ENCODE measurements around the gene GALT.

Gene GALT

DNA sequence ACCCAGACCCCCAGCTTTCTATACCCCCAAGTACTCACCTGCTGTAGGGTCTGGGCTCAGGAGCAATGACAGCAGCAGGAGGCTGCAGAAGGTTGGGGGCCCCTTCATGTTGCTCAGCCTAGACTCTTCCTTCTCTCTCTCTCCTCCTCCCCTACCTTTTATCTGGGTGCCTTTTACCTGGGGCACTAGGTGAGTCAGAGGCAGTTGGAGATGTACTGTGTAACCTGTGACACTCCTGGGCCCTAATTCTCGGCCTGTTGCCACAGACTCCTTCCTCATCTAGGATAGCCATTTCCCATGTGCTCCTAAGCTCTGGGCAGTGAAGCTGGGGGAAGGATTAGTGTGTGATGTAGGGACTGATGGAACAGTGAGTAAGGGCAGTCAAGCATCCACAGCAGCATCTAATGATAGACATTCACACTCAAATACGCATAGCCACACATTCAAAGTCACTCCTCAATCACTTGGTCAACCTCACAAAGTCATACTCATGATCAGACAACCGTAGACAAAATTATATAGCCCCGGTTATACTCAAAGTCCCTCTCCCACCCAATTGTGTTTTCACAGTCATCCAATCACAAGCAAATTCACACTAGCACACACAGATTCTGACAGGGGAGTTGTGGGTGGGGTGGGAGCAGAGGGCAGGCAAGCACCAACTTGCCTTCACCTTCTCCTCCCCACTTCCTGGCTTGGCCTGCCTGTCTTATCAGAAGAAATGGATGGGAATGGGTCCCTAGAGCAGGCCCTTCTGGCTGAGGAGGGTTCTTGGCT is 16.2 kb downstream of the GALT start, which contains the start of gene CCL27:
Gene CCL27, minus strand, starts transcription at position 132 of the 777 bp plus-strand sequence. Its CDS starts 24 bp downstream, at position 108.
- no peak for TF ChIP-seq SIN3A (IDR thresholded peaks at IDR 0.05; ENCODE audit: borderline replicate concordance, insufficient read depth, low read length)
- TF ChIP-seq TAF1 (IDR thresholded peaks at IDR 0.05; ENCODE audit: borderline replicate concordance, insufficient read depth, low read length), result no peak
- TF ChIP-seq, protein P1, sequence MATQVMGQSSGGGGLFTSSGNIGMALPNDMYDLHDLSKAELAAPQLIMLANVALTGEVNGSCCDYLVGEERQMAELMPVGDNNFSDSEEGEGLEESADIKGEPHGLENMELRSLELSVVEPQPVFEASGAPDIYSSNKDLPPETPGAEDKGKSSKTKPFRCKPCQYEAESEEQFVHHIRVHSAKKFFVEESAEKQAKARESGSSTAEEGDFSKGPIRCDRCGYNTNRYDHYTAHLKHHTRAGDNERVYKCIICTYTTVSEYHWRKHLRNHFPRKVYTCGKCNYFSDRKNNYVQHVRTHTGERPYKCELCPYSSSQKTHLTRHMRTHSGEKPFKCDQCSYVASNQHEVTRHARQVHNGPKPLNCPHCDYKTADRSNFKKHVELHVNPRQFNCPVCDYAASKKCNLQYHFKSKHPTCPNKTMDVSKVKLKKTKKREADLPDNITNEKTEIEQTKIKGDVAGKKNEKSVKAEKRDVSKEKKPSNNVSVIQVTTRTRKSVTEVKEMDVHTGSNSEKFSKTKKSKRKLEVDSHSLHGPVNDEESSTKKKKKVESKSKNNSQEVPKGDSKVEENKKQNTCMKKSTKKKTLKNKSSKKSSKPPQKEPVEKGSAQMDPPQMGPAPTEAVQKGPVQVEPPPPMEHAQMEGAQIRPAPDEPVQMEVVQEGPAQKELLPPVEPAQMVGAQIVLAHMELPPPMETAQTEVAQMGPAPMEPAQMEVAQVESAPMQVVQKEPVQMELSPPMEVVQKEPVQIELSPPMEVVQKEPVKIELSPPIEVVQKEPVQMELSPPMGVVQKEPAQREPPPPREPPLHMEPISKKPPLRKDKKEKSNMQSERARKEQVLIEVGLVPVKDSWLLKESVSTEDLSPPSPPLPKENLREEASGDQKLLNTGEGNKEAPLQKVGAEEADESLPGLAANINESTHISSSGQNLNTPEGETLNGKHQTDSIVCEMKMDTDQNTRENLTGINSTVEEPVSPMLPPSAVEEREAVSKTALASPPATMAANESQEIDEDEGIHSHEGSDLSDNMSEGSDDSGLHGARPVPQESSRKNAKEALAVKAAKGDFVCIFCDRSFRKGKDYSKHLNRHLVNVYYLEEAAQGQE (IDR thresholded peaks at IDR 0.05; ENCODE audit: insufficient read depth in 1 of 2, low read depth in 2 of 2, low read length in 2 of 2), result no peak
- no peak for TF ChIP-seq POLR2AphosphoS5 (IDR thresholded peaks at IDR 0.05; ENCODE audit: low read depth, low read length)
- no peak for TF ChIP-seq FOXP2 (optimal IDR thresholded peaks at IDR 0.05; ENCODE audit: borderline replicate concordance, extremely low read depth, extremely low read length, insufficient read depth)

DNA sequence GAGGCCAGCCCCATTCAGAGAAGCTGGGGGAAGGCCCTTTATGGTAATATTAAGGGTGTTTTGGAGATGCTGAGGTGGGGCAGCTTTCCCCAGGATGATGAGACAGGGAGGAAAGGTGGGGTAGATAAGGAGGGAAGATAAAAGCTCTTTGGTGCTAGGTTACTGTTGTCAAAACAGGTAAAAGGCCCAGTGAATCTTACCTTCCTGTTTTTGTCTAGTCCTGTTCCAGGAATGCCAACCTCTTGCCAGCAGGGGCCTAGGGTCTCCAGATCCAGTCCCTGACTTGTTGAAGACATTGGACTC is 16.8 kb downstream of the GALT start:
- TF ChIP-seq TAF1 (IDR thresholded peaks at IDR 0.05; ENCODE audit: borderline replicate concordance, insufficient read depth, low read length) (no peak), POLR2AphosphoS5 (IDR thresholded peaks at IDR 0.05; ENCODE audit: low read depth, low read length) (no peak), FOXP2 (optimal IDR thresholded peaks at IDR 0.05; ENCODE audit: borderline replicate concordance, extremely low read depth, extremely low read length, insufficient read depth) (no peak), SIN3A (IDR thresholded peaks at IDR 0.05; ENCODE audit: borderline replicate concordance, insufficient read depth, low read length) (no peak)
- TF ChIP-seq, protein P1 (IDR thresholded peaks at IDR 0.05; ENCODE audit: insufficient read depth in 1 of 2, low read depth in 2 of 2, low read length in 2 of 2), result no peak

DNA sequence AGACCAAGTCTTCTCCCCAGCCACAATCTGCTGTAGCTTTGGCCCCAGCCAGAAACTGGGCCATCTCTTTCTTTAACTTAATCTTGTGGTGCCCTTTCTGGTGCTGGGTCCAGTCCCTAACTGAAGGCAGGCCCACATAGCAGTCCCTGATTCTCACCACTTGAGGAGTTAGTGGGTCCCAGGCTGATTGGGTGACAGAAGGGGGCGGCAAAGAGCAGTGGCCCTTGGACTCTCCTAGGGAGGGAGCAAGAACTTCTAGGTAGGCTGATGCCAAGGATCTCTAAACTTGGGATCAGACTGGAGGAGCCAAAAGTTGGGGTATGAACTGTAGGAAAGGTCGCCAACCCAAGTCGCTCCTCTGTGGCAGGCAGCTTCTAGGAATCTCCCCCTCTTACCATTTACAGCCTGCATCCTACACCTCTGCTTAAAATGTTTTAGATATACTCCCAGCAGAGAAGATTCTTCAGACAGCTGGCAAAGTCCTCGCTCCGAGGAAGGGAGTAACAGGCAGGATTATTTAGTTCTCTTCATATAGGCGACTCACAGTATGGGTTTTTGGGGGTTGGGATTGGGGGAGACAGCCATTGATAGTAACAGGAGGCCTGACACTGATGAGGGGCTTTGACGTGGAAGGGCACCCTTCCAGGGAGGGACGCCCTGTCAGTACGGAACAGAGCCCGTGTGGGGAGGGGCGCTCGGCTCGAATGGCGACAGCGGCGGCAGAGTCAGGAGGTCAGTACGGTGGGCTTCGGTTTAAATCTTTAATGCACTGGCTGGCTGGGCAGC is 18.0 kb downstream of the GALT start:
- TF ChIP-seq FOXP2 (optimal IDR thresholded peaks at IDR 0.05; ENCODE audit: borderline replicate concordance, extremely low read depth, extremely low read length, insufficient read depth), result no peak
- no peak for TF ChIP-seq POLR2AphosphoS5 (IDR thresholded peaks at IDR 0.05; ENCODE audit: low read depth, low read length)
- TF ChIP-seq SIN3A (IDR thresholded peaks at IDR 0.05; ENCODE audit: borderline replicate concordance, insufficient read depth, low read length), result no peak
- TF ChIP-seq, protein P1 (IDR thresholded peaks at IDR 0.05; ENCODE audit: insufficient read depth in 1 of 2, low read depth in 2 of 2, low read length in 2 of 2), result no peak
- TF ChIP-seq TAF1 (IDR thresholded peaks at IDR 0.05; ENCODE audit: borderline replicate concordance, insufficient read depth, low read length), result no peak

DNA sequence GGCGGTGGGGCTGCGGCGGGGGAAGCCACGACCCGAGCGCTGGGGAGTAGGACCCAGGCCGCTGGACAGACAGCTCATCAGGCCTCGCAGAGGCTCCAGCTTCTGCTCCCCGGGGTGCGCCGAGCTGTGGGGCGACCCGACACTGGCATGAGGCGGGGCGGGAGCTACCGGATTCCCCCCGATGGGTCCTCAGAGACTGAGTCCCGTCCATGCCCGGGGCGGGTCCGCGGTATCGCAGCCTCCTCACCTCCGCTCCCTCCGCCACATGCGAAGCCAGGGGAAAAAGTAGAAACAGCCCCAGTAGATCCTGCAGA is 18.5 kb downstream of the GALT start:
- TF ChIP-seq POLR2AphosphoS5 (IDR thresholded peaks at IDR 0.05; ENCODE audit: low read depth, low read length) (no peak), TAF1 (IDR thresholded peaks at IDR 0.05; ENCODE audit: borderline replicate concordance, insufficient read depth, low read length) (no peak), SIN3A (IDR thresholded peaks at IDR 0.05; ENCODE audit: borderline replicate concordance, insufficient read depth, low read length) (no peak), FOXP2 (optimal IDR thresholded peaks at IDR 0.05; ENCODE audit: borderline replicate concordance, extremely low read depth, extremely low read length, insufficient read depth) (no peak)
- TF ChIP-seq, protein P1 (IDR thresholded peaks at IDR 0.05; ENCODE audit: insufficient read depth in 1 of 2, low read depth in 2 of 2, low read length in 2 of 2), result no peak

Measured in PFSK-1 (cell line).